K562 (cell line): ENCODE measurements around the gene SRD5A2. TPM values are rescaled to one million over a fixed set of nuclear protein-coding genes. Genes with fewer than 3 reads are reported as not detected.

ENCODE experiments used
- ATAC-seq: fragments of 200-7000 bp; cut with Tn5 transposase; 3 replicates; pipeline ENCODE4 v1.9.1; 2020; ENCODE audit warnings: moderate library complexity
- BruUV-seq: library from RNA; stranded (reverse); fragments of 400-500 nt; replicated peaks from 2 replicates; lab custom pipeline; 2021; lab: Mats Ljungman, UMichigan
- CTCF ChIA-PET: fragments of 300-600 bp; formaldehyde crosslinking; extraction: SDS; loops from one replicate; lab custom pipeline; 2021; ENCODE audit warnings: low intra/inter-chr PET ratio; lab: Yijun Ruan, JAX
- POLR2A ChIA-PET: fragments of 300-600, 350-650 bp; sonication (Branson Sonifier 250); formaldehyde crosslinking; extraction: SDS; loops from one replicate; lab custom pipeline; 2021; ENCODE audit warnings: antibody characterized with exemption, inconsistent platforms; lab: Yijun Ruan, JAX
- DNase-seq, 4 experiments: peaks; one replicate each; pipeline versions ENCODE4 v3.0.0 to v3.0.0-alpha.2; 2011 to 2018; ENCODE audit warnings: low spot score in 3 of 4, mixed read lengths in 3 of 4; ENCODE audit errors: extremely low read depth in 1 of 4
- FAIRE-seq: peaks from 2 replicates; lab custom pipeline; 2011; peaks lifted over from hg19 to GRCh38; lab: Jason Lieb, UNC
- H2AFZ ChIP-seq: 2 replicates; pipeline ENCODE4 v1.6.0; 2011; ENCODE audit warnings: low read depth, low read length, control low read depth, inconsistent platforms
- H3K27ac ChIP-seq: fragments of 200-600 bp; 3 replicates; pipeline ENCODE4 v1.8.0; 2011; ENCODE audit warnings: low read depth, mild to moderate bottlenecking, control low read depth, inconsistent platforms, low read length, moderate library complexity, mixed read lengths; ENCODE audit errors: extremely low read depth
- H3K27me3 ChIP-seq, 2 experiments: fragments of 300-600 bp in 1 of 2; 2 replicates in 1 of 2; 3 replicates in 1 of 2; pipeline versions ENCODE4 v1.6.0 to v1.8.0; 2011; ENCODE audit warnings: inconsistent platforms in 2 of 2, low read length in 2 of 2, mild to moderate bottlenecking in 1 of 2, mixed read lengths in 1 of 2, moderate library complexity in 1 of 2; ENCODE audit not compliant: control insufficient read depth in 2 of 2, insufficient read depth in 2 of 2
- H3K36me3 ChIP-seq: fragments of 300-600 bp; 3 replicates; pipeline ENCODE4 v1.8.0; 2011; ENCODE audit warnings: mild to moderate bottlenecking, low read length, inconsistent platforms; ENCODE audit not compliant: control insufficient read depth, insufficient read depth
- H3K4me1 ChIP-seq, 2 experiments: fragments of 200-600 bp in 1 of 2; replicated peaks in 1 of 2; 2 replicates in 1 of 2; 3 replicates in 1 of 2; pipeline versions ENCODE4 v1.5.1 to v1.8.0; 2011; ENCODE audit warnings: inconsistent platforms in 2 of 2, low read length in 2 of 2, mild to moderate bottlenecking in 1 of 2, mixed read lengths in 1 of 2, moderate library complexity in 1 of 2; ENCODE audit not compliant: control insufficient read depth in 2 of 2, insufficient read depth in 2 of 2
- H3K4me2 ChIP-seq: 2 replicates; pipeline ENCODE4 v1.6.1; 2011; ENCODE audit warnings: low read length, control low read depth, inconsistent platforms, mixed read lengths; ENCODE audit not compliant: insufficient read depth
- H3K4me3 ChIP-seq: fragments of 200-600 bp; sonication (generic), shearing (Covaris generic); 2 replicates; pipeline ENCODE4 v1.5.1; 2016; ENCODE audit warnings: control low read depth, inconsistent platforms
- H3K79me2 ChIP-seq: fragments of 200-600 bp; 3 replicates; pipeline ENCODE4 v1.8.0; 2011; ENCODE audit warnings: low read length, inconsistent platforms; ENCODE audit not compliant: control insufficient read depth, insufficient read depth
- H3K9ac ChIP-seq, 2 experiments: 2 replicates each; pipeline versions ENCODE4 v1.6.0 to v1.6.1; 2011; ENCODE audit warnings: low read depth in 2 of 2, low read length in 2 of 2, control low read depth in 1 of 2, inconsistent platforms in 1 of 2, mild to moderate bottlenecking in 1 of 2, mixed read lengths in 1 of 2; ENCODE audit not compliant: insufficient read depth in 1 of 2
- H3K9me1 ChIP-seq: one replicate; pipeline ENCODE4 v1.6.0; 2011; ENCODE audit warnings: inconsistent platforms, mild to moderate bottlenecking, low read length, moderate library complexity; ENCODE audit not compliant: control insufficient read depth, insufficient read depth
- H3K9me3 ChIP-seq: replicated peaks from 2 replicates; pipeline ENCODE4 v1.5.1; 2011; ENCODE audit warnings: low read depth, low read length, inconsistent platforms; ENCODE audit not compliant: control insufficient read depth, insufficient read depth
- H4K20me1 ChIP-seq: replicated peaks from 2 replicates; pipeline ENCODE4 v1.6.1; 2011; ENCODE audit warnings: low read length, inconsistent platforms, mixed read lengths; ENCODE audit not compliant: control insufficient read depth, insufficient read depth
- ARID3A ChIP-seq: IDR thresholded peaks from 2 replicates; pipeline ENCODE4 v1.6.1; 2012; ENCODE audit warnings: low read depth, low read length, improper control_type of control experiment, borderline replicate concordance
- NEUROD1 ChIP-seq: fragments of 150-350 bp; IDR thresholded peaks from 2 replicates; pipeline ENCODE4 v1.6.1; 2014; ENCODE audit warnings: borderline replicate concordance, low read length, low read depth; ENCODE audit not compliant: partially characterized antibody
- RREB1 ChIP-seq: fragments of 250-450 bp; sonication (Bioruptor Pico); IDR thresholded peaks from 2 replicates; pipeline ENCODE4 v1.4.0; 2020
- TCF3 ChIP-seq: sonication (generic); formaldehyde crosslinking; IDR thresholded peaks from 2 replicates; pipeline ENCODE4 v1.4.0; 2020; ENCODE audit warnings: mild to moderate bottlenecking, missing genetic modification reagents
- ZNF584 ChIP-seq: fragments of 200-800 bp; sonication (Bioruptor generic); IDR thresholded peaks from 2 replicates; pipeline ENCODE4 v1.6.1; 2016; ENCODE audit warnings: low read depth, mild to moderate bottlenecking, missing genetic modification characterization, missing compliant biosample characterization
- WGBS: fragments of 100-300 bp; shearing (Covaris generic); methylation state at CpG from one replicate; pipeline ENCODE4 v1.1.6; 2016; ENCODE audit warnings: low coverage, mixed read lengths; ENCODE audit not compliant: insufficient coverage; ENCODE audit errors: missing lambda C conversion rate; 5-methylcytosine and 5-hydroxymethylcytosine counted together
- in situ Hi-C: fragments of 300-500 bp; cut with MboI; formaldehyde crosslinking; loops from 4 replicates; pipeline ENCODE4 v1.15.0; 2018; ENCODE audit warnings: inconsistent platforms, mixed read lengths
- intact Hi-C: fragments of 100-400 bp; cut with micrococcal nuclease; formaldehyde crosslinking; loops from 2 replicates; pipeline ENCODE4 v1.14.2; 2022
- polyA plus RNA-seq, 8 experiments: library from polyadenylated mRNA; depleted of rRNA in 4 of 8; stranded (reverse) in 5 of 8; unstranded in 3 of 8; fragments of >200 nt; fragmentation: Nextera tagmentation in 2 of 8; fragmentation: Illumina TruSeq in 1 of 8; extraction: Ambion mirVana in 2 of 8; extraction: Trizol in 1 of 8; gene quantifications; 2 replicates each; pipeline versions ENCODE4 v1.2.1 to v1.2.3, GENCODE V29; 2011 to 2014; ENCODE audit warnings: inconsistent platforms in 1 of 8, missing spikeins in 1 of 8
- total RNA-seq, 7 experiments: library from RNA; depleted of rRNA in 6 of 7; stranded (reverse); fragments of >200 nt in 6 of 7; fragmentation: Illumina TruSeq in 2 of 7; extraction: Trizol in 2 of 7; gene quantifications; 2 replicates each; pipeline versions ENCODE4 v1.2.1 to v1.2.3, GENCODE V29; 2011 to 2021; ENCODE audit warnings: low replicate concordance in 1 of 7

The SRD5A2 gene
- total and polyA plus RNA-seq, 9 of the 15 experiments (the other 6 are each of a cell fraction or from before 2014, with no cell fraction given) = 0.03 TPM; not detected in 8

GRCh38 chr2:31517442-31518203 is 63.1 kb downstream of the SRD5A2 start (continued):
- TF ChIP-seq ZNF584 = no peak
- no peak for TF ChIP-seq NEUROD1

GRCh38 chr2:31515586-31515985 is 65.2 kb downstream of the SRD5A2 start:
- no peaks in the 10 kb centered on the region for H3K27me3 ChIP-seq
- TF ChIP-seq RREB1 (CRISPR knock-in tag) (no peak), ARID3A (no peak), TCF3 (CRISPR knock-in tag) (no peak)
- TF ChIP-seq, all 486 proteins: peak for 0
- WGBS = 3% methylated on average over 5 of the region's 5 CpGs
- ATAC-seq (no peak), FAIRE-seq (no peak), DNase-seq (no peak)
- ChIA-PET POLR2A (no interaction called here), CTCF (no interaction called here)
- in situ Hi-C loops = no loop called here
- no peaks in the 10 kb centered on the region for H3K9me3 ChIP-seq
- no peaks in the 10 kb centered on the region for H3K36me3 ChIP-seq
- no peak overlapping the region for H2AFZ ChIP-seq
- H3K4me2 ChIP-seq = no peak overlapping the region
- H3K4me1 ChIP-seq = no peaks in the 10 kb centered on the region
- no peaks in the 10 kb centered on the region for H3K9me1 ChIP-seq
- intact Hi-C loops = no loop called here
- no TSS peak for BruUV-seq
- no peaks in the 10 kb centered on the region for H4K20me1 ChIP-seq
- H3K79me2 ChIP-seq = no peaks in the 10 kb centered on the region
- no peak overlapping the region for H3K4me3 ChIP-seq
- no peak overlapping the region for H3K27ac ChIP-seq
- H3K9ac ChIP-seq = no peak overlapping the region
